WTC11 (cell line): Measurements from ENCODE around the gene VDR. TPM values are rescaled to one million over a fixed set of nuclear protein-coding genes. Genes with fewer than 3 reads are reported as not detected.

Experiments
- ATAC-seq: fragments of 200-7000 bp; cut with Tn5 transposase; 2 replicates; pipeline ENCODE4 v1.10.0; 2021; ENCODE audit warnings: mild to moderate bottlenecking, moderate library complexity
- CTCF ChIA-PET: fragments of 300-600 bp; sonication (Branson Sonifier 250); formaldehyde crosslinking; loops from one replicate; lab custom pipeline; 2021; ENCODE audit warnings: antibody characterized with exemption; lab: Charles Lee
- POLR2A ChIA-PET: fragments of 350-600 bp; sonication (Branson Sonifier 250); formaldehyde crosslinking; loops from one replicate; lab custom pipeline; 2021; ENCODE audit warnings: antibody characterized with exemption; lab: Charles Lee
- DNase-seq: peaks from one replicate; pipeline ENCODE4 v3.0.0; 2021; ENCODE audit warnings: low spot score
- H3K27ac Mint-ChIP-seq: 2 replicates; pipeline ENCODE4 v1.8.0; 2021; ENCODE audit warnings: mixed read lengths
- H3K27me3 Mint-ChIP-seq: 2 replicates; pipeline ENCODE4 v1.8.0; 2021; ENCODE audit warnings: low read depth, mild to moderate bottlenecking, moderate library complexity, mixed read lengths
- H3K36me3 Mint-ChIP-seq: 2 replicates; pipeline ENCODE4 v1.8.0; 2021; ENCODE audit warnings: mixed read lengths
- H3K4me1 Mint-ChIP-seq: 2 replicates; pipeline ENCODE4 v1.8.0; 2022; ENCODE audit warnings: mixed read lengths
- H3K4me3 Mint-ChIP-seq: 2 replicates; pipeline ENCODE4 v1.8.0; 2021; ENCODE audit warnings: mild to moderate bottlenecking, moderate library complexity, mixed read lengths
- H3K9me3 Mint-ChIP-seq: 2 replicates; pipeline ENCODE4 v1.8.0; 2021; ENCODE audit warnings: mixed read lengths
- ATF1 ChIP-seq: sonication (generic); formaldehyde crosslinking; IDR thresholded peaks from 2 replicates; pipeline ENCODE4 v1.8.1; 2023; ENCODE audit warnings: mild to moderate bottlenecking, moderate library complexity, missing genetic modification reagents
- CREM ChIP-seq: sonication (generic); formaldehyde crosslinking; IDR thresholded peaks from 2 replicates; pipeline ENCODE4 v1.8.1; 2022; ENCODE audit warnings: mild to moderate bottlenecking, missing genetic modification reagents, moderate library complexity
- ESRRA ChIP-seq: sonication (generic); formaldehyde crosslinking; IDR thresholded peaks from 2 replicates; pipeline ENCODE4 v1.8.1; 2022; ENCODE audit warnings: mild to moderate bottlenecking, missing genetic modification reagents, borderline replicate concordance
- FOXJ3 ChIP-seq: sonication (generic); formaldehyde crosslinking; IDR thresholded peaks from 2 replicates; pipeline ENCODE4 v1.9.0; 2021; ENCODE audit warnings: missing genetic modification reagents, mild to moderate bottlenecking, borderline replicate concordance
- FOXP1 ChIP-seq: sonication (generic); formaldehyde crosslinking; IDR thresholded peaks from 2 replicates; pipeline ENCODE4 v1.8.0; 2022; ENCODE audit warnings: missing genetic modification reagents, mild to moderate bottlenecking, moderate library complexity, borderline replicate concordance
- GABPB1 ChIP-seq: sonication (generic); formaldehyde crosslinking; IDR thresholded peaks from 2 replicates; pipeline ENCODE4 v1.8.1; 2023; ENCODE audit warnings: mild to moderate bottlenecking, missing genetic modification reagents
- HMGA2 ChIP-seq: fragments of 250-450 bp; sonication (Bioruptor Pico); IDR thresholded peaks from 2 replicates; pipeline ENCODE4 v1.4.0; 2021; ENCODE audit warnings: mild to moderate bottlenecking, moderate library complexity
- KAT7 ChIP-seq: sonication (generic); formaldehyde crosslinking; IDR thresholded peaks from 2 replicates; pipeline ENCODE4 v1.8.1; 2023; ENCODE audit warnings: missing genetic modification reagents, mild to moderate bottlenecking, borderline replicate concordance
- MYBL2 ChIP-seq: sonication (generic); formaldehyde crosslinking; IDR thresholded peaks from 2 replicates; pipeline ENCODE4 v1.8.1; 2023; ENCODE audit warnings: mild to moderate bottlenecking, moderate library complexity, missing genetic modification reagents
- PRRX2 ChIP-seq: fragments of 250-450 bp; sonication (Bioruptor Pico); IDR thresholded peaks from 2 replicates; pipeline ENCODE4 v1.8.0; 2021; ENCODE audit warnings: mild to moderate bottlenecking
- RELA ChIP-seq: sonication (generic); formaldehyde crosslinking; IDR thresholded peaks from 2 replicates; pipeline ENCODE4 v1.8.1; 2022; ENCODE audit warnings: missing genetic modification reagents, mild to moderate bottlenecking, borderline replicate concordance
- TCF7 ChIP-seq: sonication (generic); formaldehyde crosslinking; IDR thresholded peaks from 2 replicates; pipeline ENCODE4 v1.8.0; 2022; ENCODE audit warnings: mild to moderate bottlenecking, low read depth, missing genetic modification reagents, moderate library complexity
- TP53 ChIP-seq: sonication (generic); formaldehyde crosslinking; IDR thresholded peaks from 2 replicates; pipeline ENCODE4 v1.8.1; 2023; ENCODE audit warnings: mild to moderate bottlenecking, missing genetic modification reagents
- ZNF416 ChIP-seq: fragments of 250-450 bp; sonication (Bioruptor Pico); IDR thresholded peaks from 2 replicates; pipeline ENCODE4 v1.9.0; 2021; ENCODE audit warnings: mild to moderate bottlenecking, inconsistent platforms
- total RNA-seq: library from RNA; stranded (reverse); gene quantifications from 3 replicates; pipeline ENCODE4 v1.2.3, GENCODE V29; 2021
- TF ChIP-seq, protein P1 (sequence below): sonication (generic); formaldehyde crosslinking; IDR thresholded peaks from 2 replicates; pipeline ENCODE4 v1.8.0; 2022; ENCODE audit warnings: mild to moderate bottlenecking, missing genetic modification reagents
- TF ChIP-seq, protein P2 (sequence below): sonication (generic); formaldehyde crosslinking; IDR thresholded peaks from 2 replicates; pipeline ENCODE4 v1.8.0; 2022; ENCODE audit warnings: missing genetic modification reagents
- TF ChIP-seq, protein P3 (sequence below): sonication (generic); formaldehyde crosslinking; IDR thresholded peaks from 2 replicates; pipeline ENCODE4 v1.8.0; 2022; ENCODE audit warnings: mild to moderate bottlenecking, missing genetic modification reagents
- TF ChIP-seq, protein P4 (sequence below): sonication (generic); formaldehyde crosslinking; IDR thresholded peaks from 2 replicates; pipeline ENCODE4 v1.8.1; 2023; ENCODE audit warnings: mild to moderate bottlenecking, missing genetic modification reagents, borderline replicate concordance
- TF ChIP-seq, protein P5 (sequence below): sonication (generic); formaldehyde crosslinking; conservative IDR thresholded peaks from 2 replicates; pipeline ENCODE4 v1.8.1; 2023; ENCODE audit warnings: mild to moderate bottlenecking, low read depth, missing genetic modification reagents, moderate library complexity

VDR gene
- total RNA-seq, 1 experiment from 2014 or later, result 1.3 TPM

DNA sequence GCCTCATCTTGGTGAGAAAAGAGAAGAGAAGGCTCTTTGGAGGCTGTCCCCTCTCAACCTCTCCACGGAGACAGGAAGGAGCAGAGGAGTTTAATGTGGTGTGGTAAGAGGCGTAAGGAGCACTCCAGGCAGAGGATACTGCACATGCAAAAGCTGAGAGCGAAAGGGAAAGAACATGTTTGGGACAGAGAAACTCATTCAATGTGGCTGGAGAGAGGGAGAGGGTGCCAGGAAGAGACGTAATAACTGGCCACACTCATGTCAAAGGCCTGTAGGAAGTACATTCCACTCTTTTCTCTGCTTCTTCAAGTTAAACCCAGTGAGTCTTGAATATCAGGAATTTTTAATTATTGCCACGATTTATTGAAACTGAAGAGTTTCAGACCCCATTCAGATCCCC, 12.0 kb downstream of the VDR start (continued):
- no peak for TF ChIP-seq PRRX2

DNA sequence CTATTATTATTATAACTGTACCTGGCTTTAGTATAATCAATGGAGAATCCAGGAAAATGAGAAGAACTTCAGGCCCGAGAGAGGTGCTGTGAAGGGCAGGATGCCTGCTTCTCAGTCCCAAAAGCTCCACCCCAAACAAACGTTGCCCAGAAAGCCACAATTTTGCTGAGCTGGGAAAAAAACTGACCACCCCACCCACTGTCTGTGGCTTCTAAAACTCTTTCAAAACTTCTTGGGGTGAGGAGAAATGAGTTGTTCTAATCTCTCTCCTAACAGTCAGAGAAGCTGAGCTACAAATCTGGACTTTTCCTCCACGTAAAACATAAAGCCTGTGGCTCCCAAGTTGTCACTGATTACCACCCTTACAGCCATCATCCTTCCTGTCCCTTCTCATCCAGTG, 13.4 kb downstream of the VDR start:
- POLR2A ChIA-PET, result interaction anchor here (1.0 kb wide), 1 partner anchor 9 kb away, joined by 3 read pairs; no protein-coding TSS in a partner anchor

DNA sequence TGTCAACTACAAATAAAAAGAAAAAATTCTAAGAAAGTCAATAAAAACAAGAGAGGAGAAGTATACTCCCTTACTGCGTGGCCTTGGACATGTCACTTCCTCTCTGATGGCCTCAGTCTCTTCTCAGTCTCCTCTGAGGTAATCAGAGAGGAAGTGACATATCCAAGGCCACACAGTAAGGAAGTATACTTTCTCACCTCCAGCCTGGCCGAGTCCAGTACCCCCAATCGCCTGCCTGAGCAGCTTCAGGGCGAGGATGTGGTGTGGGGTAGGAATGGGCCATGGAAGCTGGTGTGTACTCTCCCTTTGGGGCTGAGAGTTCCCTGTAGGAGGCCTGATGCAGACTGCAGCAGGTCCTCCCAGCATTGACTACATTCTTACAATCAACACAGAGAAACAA, 15.8 kb downstream of the VDR start:
- ATAC-seq (no peak), DNase-seq (no peak)
- H3K9me3 Mint-ChIP-seq, result no peaks in the 10 kb centered on the region
- no peak overlapping the region for H3K4me3 Mint-ChIP-seq
- no peak overlapping the region for H3K27ac Mint-ChIP-seq
- no peaks in the 10 kb centered on the region for H3K4me1 Mint-ChIP-seq
- CTCF ChIA-PET, result interaction anchor here (0.9 to 1.9 kb wide), 4 partner anchors 16 to 145 kb away, joined by 3 to 5 read pairs (median 4); partner anchors contain the start of genes TMEM106C and VDR
- no peaks in the 10 kb centered on the region for H3K36me3 Mint-ChIP-seq
- POLR2A ChIA-PET, result no interaction called here
- H3K27me3 Mint-ChIP-seq, result peaks cover 17% of the 10 kb centered on the region
- TF ChIP-seq, protein P1, sequence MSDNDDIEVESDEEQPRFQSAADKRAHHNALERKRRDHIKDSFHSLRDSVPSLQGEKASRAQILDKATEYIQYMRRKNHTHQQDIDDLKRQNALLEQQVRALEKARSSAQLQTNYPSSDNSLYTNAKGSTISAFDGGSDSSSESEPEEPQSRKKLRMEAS (CRISPR knock-in tag), result no peak
- TF ChIP-seq RELA, result no peak
- TF ChIP-seq HMGA2 (CRISPR knock-in tag), result no peak
- TF ChIP-seq FOXP1 (CRISPR knock-in tag), result no peak
- no peak for TF ChIP-seq ESRRA (CRISPR knock-in tag)
- no peak for TF ChIP-seq ZNF416
- TF ChIP-seq, protein P2, sequence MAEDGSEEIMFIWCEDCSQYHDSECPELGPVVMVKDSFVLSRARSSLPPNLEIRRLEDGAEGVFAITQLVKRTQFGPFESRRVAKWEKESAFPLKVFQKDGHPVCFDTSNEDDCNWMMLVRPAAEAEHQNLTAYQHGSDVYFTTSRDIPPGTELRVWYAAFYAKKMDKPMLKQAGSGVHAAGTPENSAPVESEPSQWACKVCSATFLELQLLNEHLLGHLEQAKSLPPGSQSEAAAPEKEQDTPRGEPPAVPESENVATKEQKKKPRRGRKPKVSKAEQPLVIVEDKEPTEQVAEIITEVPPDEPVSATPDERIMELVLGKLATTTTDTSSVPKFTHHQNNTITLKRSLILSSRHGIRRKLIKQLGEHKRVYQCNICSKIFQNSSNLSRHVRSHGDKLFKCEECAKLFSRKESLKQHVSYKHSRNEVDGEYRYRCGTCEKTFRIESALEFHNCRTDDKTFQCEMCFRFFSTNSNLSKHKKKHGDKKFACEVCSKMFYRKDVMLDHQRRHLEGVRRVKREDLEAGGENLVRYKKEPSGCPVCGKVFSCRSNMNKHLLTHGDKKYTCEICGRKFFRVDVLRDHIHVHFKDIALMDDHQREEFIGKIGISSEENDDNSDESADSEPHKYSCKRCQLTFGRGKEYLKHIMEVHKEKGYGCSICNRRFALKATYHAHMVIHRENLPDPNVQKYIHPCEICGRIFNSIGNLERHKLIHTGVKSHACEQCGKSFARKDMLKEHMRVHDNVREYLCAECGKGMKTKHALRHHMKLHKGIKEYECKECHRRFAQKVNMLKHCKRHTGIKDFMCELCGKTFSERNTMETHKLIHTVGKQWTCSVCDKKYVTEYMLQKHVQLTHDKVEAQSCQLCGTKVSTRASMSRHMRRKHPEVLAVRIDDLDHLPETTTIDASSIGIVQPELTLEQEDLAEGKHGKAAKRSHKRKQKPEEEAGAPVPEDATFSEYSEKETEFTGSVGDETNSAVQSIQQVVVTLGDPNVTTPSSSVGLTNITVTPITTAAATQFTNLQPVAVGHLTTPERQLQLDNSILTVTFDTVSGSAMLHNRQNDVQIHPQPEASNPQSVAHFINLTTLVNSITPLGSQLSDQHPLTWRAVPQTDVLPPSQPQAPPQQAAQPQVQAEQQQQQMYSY (CRISPR knock-in tag), result no peak
- no peak for TF ChIP-seq KAT7 (CRISPR knock-in tag)
- TF ChIP-seq GABPB1 (CRISPR knock-in tag), result no peak
- TF ChIP-seq TCF7, result no peak
- no peak for TF ChIP-seq FOXJ3 (CRISPR knock-in tag)

More for the DNA sequence above, 13.4 kb downstream of the VDR start:
- no peak for TF ChIP-seq ATF1
- TF ChIP-seq, protein P3, sequence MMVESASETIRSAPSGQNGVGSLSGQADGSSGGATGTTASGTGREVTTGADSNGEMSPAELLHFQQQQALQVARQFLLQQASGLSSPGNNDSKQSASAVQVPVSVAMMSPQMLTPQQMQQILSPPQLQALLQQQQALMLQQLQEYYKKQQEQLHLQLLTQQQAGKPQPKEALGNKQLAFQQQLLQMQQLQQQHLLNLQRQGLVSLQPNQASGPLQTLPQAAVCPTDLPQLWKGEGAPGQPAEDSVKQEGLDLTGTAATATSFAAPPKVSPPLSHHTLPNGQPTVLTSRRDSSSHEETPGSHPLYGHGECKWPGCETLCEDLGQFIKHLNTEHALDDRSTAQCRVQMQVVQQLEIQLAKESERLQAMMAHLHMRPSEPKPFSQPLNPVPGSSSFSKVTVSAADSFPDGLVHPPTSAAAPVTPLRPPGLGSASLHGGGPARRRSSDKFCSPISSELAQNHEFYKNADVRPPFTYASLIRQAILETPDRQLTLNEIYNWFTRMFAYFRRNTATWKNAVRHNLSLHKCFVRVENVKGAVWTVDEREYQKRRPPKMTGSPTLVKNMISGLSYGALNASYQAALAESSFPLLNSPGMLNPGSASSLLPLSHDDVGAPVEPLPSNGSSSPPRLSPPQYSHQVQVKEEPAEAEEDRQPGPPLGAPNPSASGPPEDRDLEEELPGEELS (CRISPR knock-in tag), result no peak
- no peak for TF ChIP-seq MYBL2 (CRISPR knock-in tag)
- no peak for TF ChIP-seq TP53 (CRISPR knock-in tag)
- no peak for TF ChIP-seq CREM (CRISPR knock-in tag)
- TF ChIP-seq, protein P4, sequence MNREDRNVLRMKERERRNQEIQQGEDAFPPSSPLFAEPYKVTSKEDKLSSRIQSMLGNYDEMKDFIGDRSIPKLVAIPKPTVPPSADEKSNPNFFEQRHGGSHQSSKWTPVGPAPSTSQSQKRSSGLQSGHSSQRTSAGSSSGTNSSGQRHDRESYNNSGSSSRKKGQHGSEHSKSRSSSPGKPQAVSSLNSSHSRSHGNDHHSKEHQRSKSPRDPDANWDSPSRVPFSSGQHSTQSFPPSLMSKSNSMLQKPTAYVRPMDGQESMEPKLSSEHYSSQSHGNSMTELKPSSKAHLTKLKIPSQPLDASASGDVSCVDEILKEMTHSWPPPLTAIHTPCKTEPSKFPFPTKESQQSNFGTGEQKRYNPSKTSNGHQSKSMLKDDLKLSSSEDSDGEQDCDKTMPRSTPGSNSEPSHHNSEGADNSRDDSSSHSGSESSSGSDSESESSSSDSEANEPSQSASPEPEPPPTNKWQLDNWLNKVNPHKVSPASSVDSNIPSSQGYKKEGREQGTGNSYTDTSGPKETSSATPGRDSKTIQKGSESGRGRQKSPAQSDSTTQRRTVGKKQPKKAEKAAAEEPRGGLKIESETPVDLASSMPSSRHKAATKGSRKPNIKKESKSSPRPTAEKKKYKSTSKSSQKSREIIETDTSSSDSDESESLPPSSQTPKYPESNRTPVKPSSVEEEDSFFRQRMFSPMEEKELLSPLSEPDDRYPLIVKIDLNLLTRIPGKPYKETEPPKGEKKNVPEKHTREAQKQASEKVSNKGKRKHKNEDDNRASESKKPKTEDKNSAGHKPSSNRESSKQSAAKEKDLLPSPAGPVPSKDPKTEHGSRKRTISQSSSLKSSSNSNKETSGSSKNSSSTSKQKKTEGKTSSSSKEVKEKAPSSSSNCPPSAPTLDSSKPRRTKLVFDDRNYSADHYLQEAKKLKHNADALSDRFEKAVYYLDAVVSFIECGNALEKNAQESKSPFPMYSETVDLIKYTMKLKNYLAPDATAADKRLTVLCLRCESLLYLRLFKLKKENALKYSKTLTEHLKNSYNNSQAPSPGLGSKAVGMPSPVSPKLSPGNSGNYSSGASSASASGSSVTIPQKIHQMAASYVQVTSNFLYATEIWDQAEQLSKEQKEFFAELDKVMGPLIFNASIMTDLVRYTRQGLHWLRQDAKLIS (CRISPR knock-in tag), result no peak
- TF ChIP-seq, protein P5, sequence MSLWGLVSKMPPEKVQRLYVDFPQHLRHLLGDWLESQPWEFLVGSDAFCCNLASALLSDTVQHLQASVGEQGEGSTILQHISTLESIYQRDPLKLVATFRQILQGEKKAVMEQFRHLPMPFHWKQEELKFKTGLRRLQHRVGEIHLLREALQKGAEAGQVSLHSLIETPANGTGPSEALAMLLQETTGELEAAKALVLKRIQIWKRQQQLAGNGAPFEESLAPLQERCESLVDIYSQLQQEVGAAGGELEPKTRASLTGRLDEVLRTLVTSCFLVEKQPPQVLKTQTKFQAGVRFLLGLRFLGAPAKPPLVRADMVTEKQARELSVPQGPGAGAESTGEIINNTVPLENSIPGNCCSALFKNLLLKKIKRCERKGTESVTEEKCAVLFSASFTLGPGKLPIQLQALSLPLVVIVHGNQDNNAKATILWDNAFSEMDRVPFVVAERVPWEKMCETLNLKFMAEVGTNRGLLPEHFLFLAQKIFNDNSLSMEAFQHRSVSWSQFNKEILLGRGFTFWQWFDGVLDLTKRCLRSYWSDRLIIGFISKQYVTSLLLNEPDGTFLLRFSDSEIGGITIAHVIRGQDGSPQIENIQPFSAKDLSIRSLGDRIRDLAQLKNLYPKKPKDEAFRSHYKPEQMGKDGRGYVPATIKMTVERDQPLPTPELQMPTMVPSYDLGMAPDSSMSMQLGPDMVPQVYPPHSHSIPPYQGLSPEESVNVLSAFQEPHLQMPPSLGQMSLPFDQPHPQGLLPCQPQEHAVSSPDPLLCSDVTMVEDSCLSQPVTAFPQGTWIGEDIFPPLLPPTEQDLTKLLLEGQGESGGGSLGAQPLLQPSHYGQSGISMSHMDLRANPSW (CRISPR knock-in tag), result no peak
- Mint-ChIP-seq H3K4me3 (no peak overlapping the region), H3K4me1 (peaks cover 7% of the 10 kb centered on the region; the same call in 1 of the 2 replicates), H3K27me3 (peaks cover 36% of the 10 kb centered on the region), H3K36me3 (no peaks in the 10 kb centered on the region), H3K27ac (no peak overlapping the region), H3K9me3 (no peaks in the 10 kb centered on the region)
- CTCF ChIA-PET, result interaction anchor here (1.4 to 1.9 kb wide), 2 partner anchors 14 to 58 kb away, joined by 6 to 8 read pairs; partner anchors contain the start of gene VDR
- ATAC-seq (no peak), DNase-seq (no peak)
